BLaER1 (cell line): Measurements from ENCODE around the gene OSBPL5.
A peak's percentile ranks its signal among the peaks of the same experiment; 100 is the strongest.

Experiments used
- H3K27ac ChIP-seq: shearing (Covaris generic); formaldehyde crosslinking; 2 replicates; pipeline ENCODE4 v1.8.1; 2022
- H3K27me3 ChIP-seq: shearing (Covaris generic); formaldehyde crosslinking; 2 replicates; pipeline ENCODE4 v1.8.1; 2022
- H3K36me3 ChIP-seq: shearing (Covaris generic); formaldehyde crosslinking; 2 replicates; pipeline ENCODE4 v1.8.1; 2022
- H3K4me1 ChIP-seq: shearing (Covaris generic); formaldehyde crosslinking; 2 replicates; pipeline ENCODE4 v1.8.1; 2022
- H3K4me2 ChIP-seq: shearing (Covaris generic); formaldehyde crosslinking; 2 replicates; pipeline ENCODE4 v1.8.1; 2022
- H3K4me3 ChIP-seq: shearing (Covaris generic); formaldehyde crosslinking; 2 replicates; pipeline ENCODE4 v1.8.1; 2022
- H3K9ac ChIP-seq: shearing (Covaris generic); formaldehyde crosslinking; 2 replicates; pipeline ENCODE4 v1.8.1; 2022
- H3K9me3 ChIP-seq: shearing (Covaris generic); formaldehyde crosslinking; 2 replicates; pipeline ENCODE4 v1.8.1; 2022
- H4K20me1 ChIP-seq: shearing (Covaris generic); formaldehyde crosslinking; 2 replicates; pipeline ENCODE4 v1.8.1; 2022
- Cebpa-rat ChIP-seq: shearing (Covaris generic); IDR thresholded peaks from 2 replicates; pipeline ENCODE4 v1.8.1; 2022

Gene OSBPL5

GRCh38 chr11:3165152-3165705, at the start of gene OSBPL5:
Gene OSBPL5 (minus strand): TSS chr11:3165310. CDS start chr11:3129148, 36,162 bp downstream.
- H3K27ac ChIP-seq: peak within 1 kb of the TSS; percentile 78
- H3K9ac ChIP-seq: peak within 1 kb of the TSS; percentile 81
- peak within 1 kb of the TSS; percentile 83 for H3K4me3 ChIP-seq
- H4K20me1 ChIP-seq: peaks cover 42% of the 10 kb centered on the region
- peak within 1 kb of the TSS; percentile 95 for H3K4me2 ChIP-seq
- no peaks in the 10 kb centered on the region for H3K9me3 ChIP-seq
- no peaks in the 10 kb centered on the region for H3K36me3 ChIP-seq
- H3K4me1 ChIP-seq: peaks cover 91% of the 10 kb centered on the region
- no peak for TF ChIP-seq Cebpa-rat
- H3K27me3 ChIP-seq: no peaks in the 10 kb centered on the region

DNA sequence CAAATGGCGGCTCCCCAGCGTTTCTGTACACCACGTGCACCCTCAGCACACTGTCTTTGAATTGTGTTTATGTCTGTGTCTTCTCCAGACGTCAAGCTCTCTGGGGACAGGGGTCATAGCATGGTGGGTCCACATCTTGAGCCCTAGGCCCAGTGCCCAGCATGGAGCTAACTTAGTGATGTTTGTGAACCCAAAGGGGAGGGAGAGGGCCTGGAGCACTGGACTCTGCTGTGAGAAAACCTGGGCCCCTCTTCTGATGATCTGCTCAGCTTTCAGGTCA, 49.2 kb upstream of the OSBPL5 start:
- TF ChIP-seq Cebpa-rat: no peak
- H3K9me3 ChIP-seq: peaks cover 20% of the 10 kb centered on the region
- peaks cover 30% of the 10 kb centered on the region for H3K4me1 ChIP-seq
- H3K4me2 ChIP-seq: no peak overlapping the region
- H3K27ac ChIP-seq: no peak overlapping the region
- no peak overlapping the region for H3K4me3 ChIP-seq
- no peaks in the 10 kb centered on the region for H4K20me1 ChIP-seq
- no peaks in the 10 kb centered on the region for H3K36me3 ChIP-seq
- H3K27me3 ChIP-seq: no peaks in the 10 kb centered on the region
- H3K9ac ChIP-seq: no peak overlapping the region

GRCh38 chr11:3213659-3214419, 48.7 kb upstream of the OSBPL5 start:
- Histone ChIP-seq H3K4me2 (no peak overlapping the region), H3K27ac (no peak overlapping the region), H3K4me3 (no peak overlapping the region), H3K9ac (no peak overlapping the region), H3K9me3 (peaks cover 20% of the 10 kb centered on the region), H3K4me1 (peaks cover 30% of the 10 kb centered on the region), H3K36me3 (no peaks in the 10 kb centered on the region), H4K20me1 (no peaks in the 10 kb centered on the region), H3K27me3 (no peaks in the 10 kb centered on the region)
- no peak for TF ChIP-seq Cebpa-rat

- Histone ChIP-seq H3K4me2 (peak overlapping the region; percentile 43), H3K36me3 (no peaks in the 10 kb centered on the region), H3K27ac (no peak overlapping the region), H4K20me1 (peaks cover under 1% of the 10 kb centered on the region), H3K4me1 (peaks cover 37% of the 10 kb centered on the region), H3K9me3 (peaks cover 20% of the 10 kb centered on the region), H3K9ac (no peak overlapping the region), H3K27me3 (peaks cover 23% of the 10 kb centered on the region), H3K4me3 (no peak overlapping the region)
- TF ChIP-seq Cebpa-rat: no peak
Measured at GRCh38 chr11:3208272-3208671, 43.2 kb upstream of the OSBPL5 start.

GRCh38 chr11:3207526-3208189, 42.5 kb upstream of the OSBPL5 start:
- H3K4me2 ChIP-seq: no peak overlapping the region
- H3K27ac ChIP-seq: no peak overlapping the region
- no peak for TF ChIP-seq Cebpa-rat
- H3K4me1 ChIP-seq: peaks cover 43% of the 10 kb centered on the region
- H3K9ac ChIP-seq: no peak overlapping the region
- no peak overlapping the region for H3K4me3 ChIP-seq
- peaks cover 7% of the 10 kb centered on the region for H4K20me1 ChIP-seq
- H3K36me3 ChIP-seq: no peaks in the 10 kb centered on the region
- peaks cover 20% of the 10 kb centered on the region for H3K9me3 ChIP-seq
- H3K27me3 ChIP-seq: peaks cover 29% of the 10 kb centered on the region

DNA sequence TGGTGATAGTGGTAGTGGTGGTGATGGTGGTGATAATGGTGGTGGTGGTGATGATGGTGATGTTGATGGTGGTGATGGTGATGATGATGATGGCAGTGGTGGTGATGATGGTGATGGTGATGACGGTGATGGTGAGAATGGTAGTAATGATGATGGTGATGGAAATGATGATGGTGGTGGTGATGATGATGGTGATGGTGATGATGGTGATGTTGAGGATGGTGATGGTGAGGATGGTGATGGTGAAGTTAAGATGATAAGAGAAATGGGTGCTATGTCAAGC, 41.8 kb upstream of the OSBPL5 start:
- TF ChIP-seq Cebpa-rat: no peak
- Histone ChIP-seq H3K4me3 (no peak overlapping the region), H3K4me2 (no peak overlapping the region), H3K9ac (no peak overlapping the region), H3K36me3 (no peaks in the 10 kb centered on the region), H3K9me3 (peaks cover 18% of the 10 kb centered on the region), H3K4me1 (peaks cover 46% of the 10 kb centered on the region), H3K27me3 (peaks cover 37% of the 10 kb centered on the region), H3K27ac (no peak overlapping the region), H4K20me1 (peaks cover 15% of the 10 kb centered on the region)

- Histone ChIP-seq H3K27me3 (peaks cover 42% of the 10 kb centered on the region), H3K27ac (no peak overlapping the region), H3K9me3 (peaks cover 13% of the 10 kb centered on the region), H4K20me1 (peaks cover 15% of the 10 kb centered on the region), H3K4me3 (no peak overlapping the region), H3K36me3 (no peaks in the 10 kb centered on the region), H3K4me2 (no peak overlapping the region; the same call in 1 of the 2 replicates), H3K9ac (no peak overlapping the region), H3K4me1 (peaks cover 46% of the 10 kb centered on the region)
- no peak for TF ChIP-seq Cebpa-rat
Measured at GRCh38 chr11:3206156-3206921, 41.2 kb upstream of the OSBPL5 start.

- no peak overlapping the region for H3K4me3 ChIP-seq
- peaks cover 5% of the 10 kb centered on the region for H3K9me3 ChIP-seq
- no peak for TF ChIP-seq Cebpa-rat
- H3K27me3 ChIP-seq: peaks cover 51% of the 10 kb centered on the region
- no peak overlapping the region for H3K9ac ChIP-seq
- H4K20me1 ChIP-seq: peaks cover 15% of the 10 kb centered on the region
- H3K36me3 ChIP-seq: no peaks in the 10 kb centered on the region
- H3K27ac ChIP-seq: no peak overlapping the region
- H3K4me2 ChIP-seq: peak overlapping the region; percentile 13; the same call in 1 of the 2 replicates
- H3K4me1 ChIP-seq: peaks cover 46% of the 10 kb centered on the region
Measured at GRCh38 chr11:3205261-3206155, 40.4 kb upstream of the OSBPL5 start.
